Spleen (tissue), 7 donors: ENCODE data around the gene FAM78B.

Source experiments
- POLR2A ChIP-seq, 3 donors: fragments of 450-650 bp; IDR thresholded peaks; one replicate each; pipeline ENCODE4 v1.5.1; 2017; ENCODE audit warnings: antibody characterized with exemption in 3 of 3, mild to moderate bottlenecking in 1 of 3
- TF ChIP-seq, protein P1 (sequence below), 11 experiments: fragments of 200-600 bp in 7 of 11; fragments of 450-650 bp in 4 of 11; sonication (generic) in 4 of 11; IDR thresholded peaks in 8 of 11; conservative IDR thresholded peaks in 3 of 11; 1 replicate in 7 of 11; 2 replicates in 4 of 11; pipeline versions ENCODE4 v1.4.0 to v1.8.0; 2016 to 2021; ENCODE audit warnings: antibody characterized with exemption in 11 of 11, inconsistent platforms in 4 of 11, mild to moderate bottlenecking in 1 of 11
- donor health status: DM: no; HTN: no; CAD: no; lungs with moderate emphysema.
- donor health status: DM: no; HTN: no; CAD: no.
- donor health status: DM: no; HTN: no; CAD: no.

DNA sequence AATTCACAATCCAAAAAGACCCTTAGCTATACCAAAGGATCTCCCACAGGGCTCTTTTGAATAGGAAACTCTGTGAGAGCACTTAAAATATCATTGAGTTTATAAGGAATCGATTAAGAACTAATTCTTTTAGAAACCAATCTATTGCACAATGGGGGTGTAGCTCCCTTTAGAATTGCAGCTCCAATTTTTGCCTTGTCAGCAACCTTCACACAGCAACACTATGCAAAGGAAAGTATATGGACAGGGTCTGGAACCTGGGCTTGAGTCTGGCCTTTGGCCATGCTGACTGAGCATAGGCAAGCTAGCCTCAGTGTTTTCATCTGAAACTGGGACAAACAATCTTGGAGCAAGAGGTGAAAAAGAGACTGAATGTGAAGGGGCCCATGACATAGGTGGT lies 17.2 kb upstream of the FAM78B start:
- TF ChIP-seq, protein P1, sequence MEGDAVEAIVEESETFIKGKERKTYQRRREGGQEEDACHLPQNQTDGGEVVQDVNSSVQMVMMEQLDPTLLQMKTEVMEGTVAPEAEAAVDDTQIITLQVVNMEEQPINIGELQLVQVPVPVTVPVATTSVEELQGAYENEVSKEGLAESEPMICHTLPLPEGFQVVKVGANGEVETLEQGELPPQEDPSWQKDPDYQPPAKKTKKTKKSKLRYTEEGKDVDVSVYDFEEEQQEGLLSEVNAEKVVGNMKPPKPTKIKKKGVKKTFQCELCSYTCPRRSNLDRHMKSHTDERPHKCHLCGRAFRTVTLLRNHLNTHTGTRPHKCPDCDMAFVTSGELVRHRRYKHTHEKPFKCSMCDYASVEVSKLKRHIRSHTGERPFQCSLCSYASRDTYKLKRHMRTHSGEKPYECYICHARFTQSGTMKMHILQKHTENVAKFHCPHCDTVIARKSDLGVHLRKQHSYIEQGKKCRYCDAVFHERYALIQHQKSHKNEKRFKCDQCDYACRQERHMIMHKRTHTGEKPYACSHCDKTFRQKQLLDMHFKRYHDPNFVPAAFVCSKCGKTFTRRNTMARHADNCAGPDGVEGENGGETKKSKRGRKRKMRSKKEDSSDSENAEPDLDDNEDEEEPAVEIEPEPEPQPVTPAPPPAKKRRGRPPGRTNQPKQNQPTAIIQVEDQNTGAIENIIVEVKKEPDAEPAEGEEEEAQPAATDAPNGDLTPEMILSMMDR (IDR thresholded peaks at IDR 0.05 in 8 of 11, conservative IDR thresholded peaks at IDR 0.05 in 3 of 11) = no peak
- no peak for TF ChIP-seq POLR2A (IDR thresholded peaks at IDR 0.05)
